Keratinocyte (primary cell): ENCODE results near the gene RAPGEF4. TPM values are rescaled to one million over a fixed set of nuclear protein-coding genes. Genes with fewer than 3 reads are reported as not detected.

Source experiments
- DNase-seq: peaks from one replicate; pipeline ENCODE4 v3.0.0-alpha.2; 2011; ENCODE audit warnings: low read depth, missing footprints, low spot score
- FAIRE-seq: peaks from 2 replicates; lab custom pipeline; 2011; peaks lifted over from hg19 to GRCh38; lab: Jason Lieb, UNC
- H2AFZ ChIP-seq: 2 replicates; pipeline ENCODE4 v1.6.0; 2012; ENCODE audit warnings: low read length, control low read depth, inconsistent platforms; ENCODE audit not compliant: control insufficient read depth
- H3K27ac ChIP-seq: 2 replicates; pipeline ENCODE4 v1.5.1; 2011; ENCODE audit warnings: low read length; ENCODE audit not compliant: control insufficient read depth, insufficient read depth
- H3K27me3 ChIP-seq: 3 replicates; pipeline ENCODE4 v1.6.0; 2011; ENCODE audit warnings: low read length; ENCODE audit not compliant: control insufficient read depth, insufficient read depth; ENCODE audit errors: extremely low read depth
- H3K36me3 ChIP-seq, 2 experiments: 2 replicates in 1 of 2; 3 replicates in 1 of 2; pipeline ENCODE4 v1.5.1; 2011; ENCODE audit warnings: low read length in 2 of 2, mild to moderate bottlenecking in 1 of 2; ENCODE audit not compliant: control insufficient read depth in 2 of 2, insufficient read depth in 2 of 2; ENCODE audit errors: extremely low read depth in 1 of 2
- H3K4me1 ChIP-seq: 3 replicates; pipeline ENCODE4 v1.5.1; 2011; ENCODE audit warnings: low read length; ENCODE audit not compliant: control insufficient read depth, insufficient read depth; ENCODE audit errors: extremely low read depth
- H3K4me2 ChIP-seq: 3 replicates; pipeline ENCODE4 v1.6.0; 2011; ENCODE audit warnings: low read depth, low read length; ENCODE audit not compliant: control insufficient read depth, insufficient read depth; ENCODE audit errors: extremely low read depth
- H3K4me3 ChIP-seq, 3 experiments: fragments of 200-600 bp in 1 of 3; sonication (generic) in 1 of 3; 2 replicates in 2 of 3; 3 replicates in 1 of 3; pipeline ENCODE4 v1.5.1; 2011 to 2016; ENCODE audit warnings: low read length in 3 of 3, mild to moderate bottlenecking in 3 of 3, control low read depth in 2 of 3, inconsistent platforms in 1 of 3, low read depth in 1 of 3, mixed read lengths in 1 of 3, mixed run types in 1 of 3, moderate library complexity in 1 of 3; ENCODE audit not compliant: control insufficient read depth in 2 of 3, insufficient read depth in 2 of 3; ENCODE audit errors: extremely low read depth in 1 of 3
- H3K79me2 ChIP-seq: 2 replicates; pipeline ENCODE4 v1.6.0; 2012; ENCODE audit warnings: low read length; ENCODE audit not compliant: control insufficient read depth, insufficient read depth
- H3K9ac ChIP-seq: 3 replicates; pipeline ENCODE4 v1.6.0; 2011; ENCODE audit warnings: low read length; ENCODE audit not compliant: control insufficient read depth, insufficient read depth; ENCODE audit errors: extremely low read depth
- H3K9me1 ChIP-seq: 3 replicates; pipeline ENCODE4 v1.6.0; 2011; ENCODE audit warnings: low read length; ENCODE audit not compliant: control insufficient read depth, insufficient read depth; ENCODE audit errors: extremely low read depth
- H3K9me3 ChIP-seq: 2 replicates; pipeline ENCODE4 v1.5.1; 2012; ENCODE audit warnings: low read depth, low read length; ENCODE audit not compliant: control insufficient read depth
- H4K20me1 ChIP-seq: 3 replicates; pipeline ENCODE4 v1.6.0; 2011; ENCODE audit warnings: low read length; ENCODE audit not compliant: control insufficient read depth, insufficient read depth; ENCODE audit errors: extremely low read depth
- CTCF ChIP-seq, 3 experiments: IDR thresholded peaks in 1 of 3; conservative IDR thresholded peaks in 1 of 3; optimal IDR thresholded peaks in 1 of 3; 2 replicates in 2 of 3; 3 replicates in 1 of 3; pipeline versions ENCODE3 to v1.5.1; 2011; ENCODE audit warnings: low read length in 3 of 3, mild to moderate bottlenecking in 3 of 3, moderate library complexity in 2 of 3, control low read depth in 1 of 3, inconsistent platforms in 1 of 3; ENCODE audit not compliant: insufficient read depth in 2 of 3; ENCODE audit errors: extremely low read depth in 1 of 3
- EZH2 ChIP-seq: IDR thresholded peaks from one replicate; pipeline ENCODE4 v1.6.1; 2012; ENCODE audit warnings: inconsistent platforms, mild to moderate bottlenecking, low read length, moderate library complexity
- dilution Hi-C: fragments of 300-500 bp; cut with MboI; formaldehyde crosslinking; loops from one replicate; pipeline ENCODE4 v1.7.0; 2020; ENCODE audit warnings: low sequenced_read_pairs; ENCODE audit not compliant: extremely low pct_ligation_motif_present
- polyA plus RNA-seq, 5 experiments: library from polyadenylated mRNA; depleted of rRNA in 3 of 5; stranded (reverse) in 3 of 5; stranded (forward) in 1 of 5; unstranded in 1 of 5; fragments of >200 nt; gene quantifications; 1 replicate in 1 of 5; 2 replicates in 3 of 5; 3 replicates in 1 of 5; pipeline versions ENCODE4 v1.2.1 to v1.2.3, GENCODE V29; 2011 to 2012; ENCODE audit warnings: missing spikeins in 2 of 5, low read depth in 1 of 5, low replicate concordance in 1 of 5

Gene RAPGEF4
- polyA plus RNA-seq, 1 donor (not counting 4 experiments of a cell fraction or from before 2014, with no cell fraction given): 1.6 TPM

GRCh38 chr2:173017646-173018420 is 282.2 kb downstream of the RAPGEF4 start:
- H3K9me3 ChIP-seq: no peaks in the 10 kb centered on the region
- FAIRE-seq: no peak
- no peaks in the 10 kb centered on the region for H3K36me3 ChIP-seq
- no peaks in the 10 kb centered on the region for H3K4me1 ChIP-seq
- DNase-seq: no peak
- H2AFZ ChIP-seq: no peak overlapping the region
- no peak overlapping the region for H3K4me2 ChIP-seq
- no peaks in the 10 kb centered on the region for H4K20me1 ChIP-seq
- no peaks in the 10 kb centered on the region for H3K27me3 ChIP-seq
- dilution Hi-C loops: no loop called here
- H3K27ac ChIP-seq: no peak overlapping the region
- no peak for TF ChIP-seq CTCF (optimal IDR thresholded peaks at IDR 0.05 in 1 of 3, IDR thresholded peaks at IDR 0.05 in 1 of 3, conservative IDR thresholded peaks at IDR 0.05 in 1 of 3; ENCODE audit: extremely low read depth in 1 of 3, insufficient read depth in 2 of 3, low read length in 3 of 3)
- no peak for TF ChIP-seq EZH2
- H3K9me1 ChIP-seq: no peaks in the 10 kb centered on the region
- H3K4me3 ChIP-seq: no peak overlapping the region
- no peak overlapping the region for H3K9ac ChIP-seq
- H3K79me2 ChIP-seq: no peaks in the 10 kb centered on the region

- H3K9ac ChIP-seq: no peak overlapping the region
- TF ChIP-seq EZH2 (no peak), CTCF (optimal IDR thresholded peaks at IDR 0.05 in 1 of 3, IDR thresholded peaks at IDR 0.05 in 1 of 3, conservative IDR thresholded peaks at IDR 0.05 in 1 of 3; ENCODE audit: extremely low read depth in 1 of 3, insufficient read depth in 2 of 3, low read length in 3 of 3) (no peak)
Observed at GRCh38 chr2:173019755-173020154, 284.1 kb downstream of the RAPGEF4 start.

More at GRCh38 chr2:173019755-173020154, 284.1 kb downstream of the RAPGEF4 start:
- H3K27me3 ChIP-seq: no peaks in the 10 kb centered on the region
- H3K79me2 ChIP-seq: no peaks in the 10 kb centered on the region
- no peaks in the 10 kb centered on the region for H4K20me1 ChIP-seq
- H3K36me3 ChIP-seq: no peaks in the 10 kb centered on the region
- no peak overlapping the region for H3K4me2 ChIP-seq
- H3K27ac ChIP-seq: no peak overlapping the region
- H2AFZ ChIP-seq: no peak overlapping the region
- H3K4me3 ChIP-seq: no peak overlapping the region
- FAIRE-seq: no peak
- no peaks in the 10 kb centered on the region for H3K4me1 ChIP-seq
- DNase-seq: no peak
- H3K9me1 ChIP-seq: no peaks in the 10 kb centered on the region
- dilution Hi-C loops: no loop called here
- no peaks in the 10 kb centered on the region for H3K9me3 ChIP-seq
